GM21447 (cell line): ENCODE data around the gene CYB5D1.
A peak's percentile ranks its signal among the peaks of the same experiment; 100 is the strongest.
"Not testable (repeated sequence)": the region's sequence is repeated elsewhere in the genome, so short reads cannot be mapped to it uniquely, and the experiment has no call there.

Experiments
- ATAC-seq: cut with Tn5 transposase; IDR thresholded peaks from one replicate; pipeline ENCODE4 v1.9.1; 2021; ENCODE audit not compliant: unreplicated experiment

Gene CYB5D1

GRCh38 chr17:7857713-7858521 is at the start of gene CYB5D1:
Gene CYB5D1 (plus strand): TSS chr17:7858003. CDS start chr17:7858135, 132 bp downstream.
- ATAC-seq, result peak; percentile 28

GRCh38 chr17:7809086-7809790 is 48.6 kb upstream of the CYB5D1 start:
- no peak for ATAC-seq

- ATAC-seq, result not testable (repeated sequence)
Observed at GRCh38 chr17:7809791-7810343, 47.9 kb upstream of the CYB5D1 start.

DNA sequence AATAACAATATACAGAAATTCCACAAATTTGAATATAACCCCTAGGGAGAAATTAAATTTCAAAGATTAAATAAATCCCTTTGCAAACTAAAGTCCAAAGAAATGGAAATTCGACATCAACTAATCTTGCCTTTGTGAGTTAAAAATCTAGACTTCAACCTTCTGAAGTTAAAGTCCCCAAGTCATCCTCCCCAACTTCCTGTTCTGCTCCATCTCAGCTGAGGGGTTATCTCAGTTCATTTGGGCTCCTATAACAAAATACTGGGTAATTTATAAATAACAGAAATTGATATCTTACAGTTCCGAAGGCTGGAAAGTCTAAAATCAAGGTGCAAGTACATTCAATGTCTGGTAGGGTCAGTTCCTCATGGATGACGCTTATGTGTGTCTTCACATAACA is 46.6 kb upstream of the CYB5D1 start:
- ATAC-seq, result no peak

GRCh38 chr17:7814969-7815368 is 42.8 kb upstream of the CYB5D1 start:
- no peak for ATAC-seq

DNA sequence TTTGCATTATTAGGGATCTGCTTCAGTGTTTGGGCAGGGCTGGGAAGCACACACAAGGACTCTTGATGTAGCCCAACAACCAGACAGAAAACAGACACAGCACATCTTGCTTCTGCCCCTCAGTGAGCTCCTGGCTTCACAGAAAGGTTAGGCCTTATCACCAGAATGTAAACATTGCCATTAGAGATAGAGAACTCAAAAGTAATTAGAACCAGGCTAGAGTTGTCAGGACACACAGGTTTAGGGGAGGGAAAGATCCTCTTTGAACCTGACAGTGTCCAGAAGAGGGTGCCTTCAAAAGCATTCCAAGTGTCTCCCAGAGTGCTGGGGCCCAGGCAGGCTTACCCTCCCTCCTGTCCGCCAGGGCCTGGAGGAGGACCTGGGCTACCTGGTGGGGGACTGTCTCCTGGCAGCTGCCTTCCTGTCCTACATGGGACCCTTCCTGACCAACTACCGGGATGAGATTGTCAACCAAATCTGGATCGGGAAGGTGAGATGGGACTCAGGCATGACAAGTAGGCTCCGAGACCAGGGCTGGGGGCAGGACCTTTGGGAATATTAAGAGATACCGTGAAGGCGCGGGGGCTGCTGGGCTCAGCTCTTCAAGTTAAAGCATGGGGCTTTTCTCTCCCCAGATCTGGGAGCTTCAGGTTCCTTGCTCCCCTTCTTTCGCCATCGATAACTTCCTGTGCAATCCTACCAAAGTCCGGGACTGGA is 40.7 kb upstream of the CYB5D1 start:
- ATAC-seq, result no peak

GRCh38 chr17:7817643-7817964 is 40.2 kb upstream of the CYB5D1 start:
- no peak for ATAC-seq

DNA sequence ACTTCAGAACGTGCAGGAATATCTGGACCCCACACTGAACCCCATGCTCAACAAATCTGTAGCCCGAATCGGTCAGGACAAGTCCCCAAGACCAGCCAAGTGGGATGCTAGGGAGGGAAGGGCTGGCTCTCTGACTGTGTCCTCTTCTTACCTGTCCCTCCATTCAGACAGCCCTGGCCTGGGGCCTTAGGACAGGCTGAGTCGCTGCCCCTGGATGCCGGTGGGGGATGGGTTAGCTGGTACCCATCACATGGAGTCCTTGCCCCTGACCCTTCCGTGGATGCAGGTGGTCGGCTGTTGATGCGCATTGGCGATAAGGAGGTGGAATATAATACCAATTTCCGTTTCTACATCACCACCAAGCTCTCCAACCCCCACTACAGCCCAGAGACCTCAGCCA is 39.8 kb upstream of the CYB5D1 start:
- ATAC-seq, result no peak

DNA sequence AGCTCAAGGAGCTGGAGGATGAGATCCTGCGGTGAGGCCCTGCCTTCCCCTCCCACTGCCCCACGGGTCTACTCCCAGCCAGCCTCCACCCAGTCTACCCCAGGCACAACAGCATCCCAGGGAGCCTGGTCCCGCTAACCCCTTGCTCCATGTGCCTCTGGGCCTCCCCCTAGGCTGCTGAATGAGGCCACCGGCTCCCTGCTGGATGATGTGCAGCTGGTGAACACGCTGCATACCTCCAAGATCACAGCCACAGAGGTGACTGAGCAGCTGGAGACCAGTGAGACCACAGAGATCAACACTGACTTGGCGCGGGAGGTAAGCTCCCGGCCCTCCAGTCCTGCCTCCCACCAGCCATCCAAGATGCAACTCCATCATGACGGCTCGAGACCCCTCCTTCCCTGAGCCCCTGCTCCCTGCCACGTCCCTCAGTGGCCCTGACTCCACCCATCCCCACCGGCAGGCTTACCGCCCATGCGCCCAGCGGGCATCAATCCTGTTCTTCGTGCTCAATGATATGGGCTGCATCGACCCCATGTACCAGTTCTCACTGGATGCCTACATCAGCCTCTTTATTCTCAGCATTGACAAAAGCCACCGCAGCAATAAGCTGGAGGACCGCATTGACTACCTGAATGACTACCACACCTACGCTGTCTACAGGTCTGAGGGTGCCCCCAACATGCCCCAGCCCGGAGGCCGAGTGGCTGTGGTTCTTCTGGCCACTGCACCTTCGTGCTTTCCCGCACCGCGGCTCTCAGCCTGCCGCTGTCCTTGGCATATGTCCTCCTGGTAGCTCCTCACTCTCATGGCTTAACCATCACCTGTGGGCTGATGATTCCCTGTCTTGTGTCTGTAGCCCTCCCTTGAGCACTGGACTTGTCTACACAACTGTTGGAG is 38.8 kb upstream of the CYB5D1 start:
- ATAC-seq, result no peak

GRCh38 chr17:7820231-7820630 is 37.6 kb upstream of the CYB5D1 start:
- no peak for ATAC-seq

DNA sequence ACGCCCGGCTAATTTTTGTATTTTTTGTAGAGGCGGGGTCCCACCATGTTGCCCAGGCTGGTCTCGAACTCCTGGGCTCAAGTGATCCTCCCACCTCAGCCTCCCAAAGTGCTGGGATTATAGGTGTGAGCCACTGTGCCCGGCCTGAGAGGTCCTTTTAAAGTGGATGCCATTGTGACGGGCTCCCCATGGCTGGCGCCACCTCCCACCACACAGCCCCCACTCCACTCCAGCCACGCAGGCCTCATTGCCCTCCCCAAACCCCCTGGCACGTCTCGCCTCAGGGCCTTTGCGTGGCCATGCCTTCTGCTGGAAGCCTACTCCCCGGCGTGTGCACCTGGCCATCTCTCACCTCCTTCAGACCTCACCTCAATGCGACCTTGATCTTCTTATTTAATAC is 35.7 kb upstream of the CYB5D1 start:
- no peak for ATAC-seq

- ATAC-seq, result no peak
Observed at GRCh38 chr17:7823581-7824001, 34.2 kb upstream of the CYB5D1 start.

DNA sequence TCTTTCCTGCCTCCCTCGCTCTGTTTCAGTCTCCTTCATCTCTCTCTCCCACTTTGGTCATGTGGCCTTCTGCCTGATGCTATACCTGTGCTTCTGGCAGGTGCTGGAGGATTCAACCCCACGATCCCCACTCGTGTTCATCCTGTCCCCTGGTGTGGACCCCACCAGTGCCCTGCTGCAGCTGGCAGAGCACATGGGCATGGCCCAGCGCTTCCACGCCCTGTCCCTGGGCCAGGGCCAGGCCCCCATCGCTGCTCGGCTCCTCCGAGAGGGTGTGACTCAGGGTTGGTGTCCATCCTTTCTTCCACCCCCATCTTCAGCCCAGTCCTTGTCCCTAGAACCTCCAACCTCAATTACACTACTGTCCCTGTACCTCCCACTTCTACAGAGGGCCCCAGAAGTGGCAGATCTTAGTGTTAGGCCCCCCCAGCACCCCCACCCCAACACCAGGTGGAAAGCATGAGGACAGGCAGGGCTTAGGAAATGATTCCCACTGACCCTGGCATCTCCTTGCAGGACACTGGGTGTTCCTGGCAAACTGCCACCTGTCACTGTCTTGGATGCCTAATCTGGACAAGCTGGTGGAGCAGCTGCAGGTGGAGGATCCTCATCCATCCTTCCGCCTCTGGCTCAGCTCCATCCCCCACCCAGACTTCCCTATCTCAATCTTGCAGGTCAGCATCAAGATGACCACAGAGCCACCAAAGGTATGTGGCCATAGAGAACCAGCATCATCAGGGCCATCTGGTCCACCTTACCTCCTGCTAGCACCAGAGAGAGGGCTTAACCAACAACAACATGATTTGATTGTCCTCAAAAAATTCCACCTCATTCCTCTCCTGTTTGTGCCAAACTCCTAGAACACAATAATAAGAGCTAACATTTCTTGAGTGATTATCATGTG is 33.5 kb upstream of the CYB5D1 start:
- ATAC-seq, result no peak

- no peak for ATAC-seq
Observed at GRCh38 chr17:7825206-7825990, 32.4 kb upstream of the CYB5D1 start.

DNA sequence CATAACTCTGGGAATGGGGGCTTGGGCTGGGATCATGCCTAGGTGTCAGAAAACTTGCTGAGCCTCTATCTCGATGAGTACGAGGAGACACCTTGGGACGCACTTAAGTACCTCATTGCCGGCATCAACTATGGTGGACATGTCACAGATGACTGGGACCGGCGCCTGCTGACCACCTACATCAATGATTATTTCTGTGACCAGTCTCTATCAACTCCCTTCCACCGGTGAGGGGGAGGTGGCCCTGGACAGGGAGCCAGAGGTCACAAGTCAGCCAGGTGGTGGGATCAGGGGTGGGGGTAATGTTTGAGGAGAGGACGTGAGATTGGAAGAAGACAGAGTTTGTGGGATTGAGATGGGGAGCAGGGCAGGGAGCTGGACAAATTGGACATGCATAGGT is 27.2 kb upstream of the CYB5D1 start:
- ATAC-seq, result no peak

DNA sequence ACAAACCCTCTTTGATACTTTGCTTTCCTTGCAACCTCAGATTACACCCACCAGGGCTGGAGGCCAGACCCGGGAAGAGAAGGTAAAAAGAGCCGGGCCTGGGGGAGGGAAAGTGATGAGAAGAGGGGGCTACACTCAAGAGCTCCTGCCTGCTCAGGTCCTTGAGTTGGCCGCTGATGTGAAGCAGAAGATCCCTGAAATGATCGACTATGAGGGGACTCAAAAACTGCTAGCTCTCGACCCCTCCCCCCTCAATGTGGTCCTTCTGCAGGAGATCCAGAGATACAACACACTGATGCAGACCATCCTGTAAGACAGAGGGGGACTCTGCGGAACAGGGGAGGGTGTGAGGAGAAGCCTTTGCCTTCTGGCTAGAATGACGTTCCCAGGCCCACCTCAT is 26.6 kb upstream of the CYB5D1 start:
- ATAC-seq, result no peak

- no peak for ATAC-seq
Observed at GRCh38 chr17:7832431-7832830, 25.4 kb upstream of the CYB5D1 start.

- no peak for ATAC-seq
Observed at GRCh38 chr17:7833011-7833794, 24.6 kb upstream of the CYB5D1 start.
